SU-DHL-6 (cell line): Measurements from ENCODE around the gene MYBPC3.

Experiments used
- H2AFZ ChIP-seq: fragments of 200-600 bp; sonication (generic); 2 replicates; pipeline ENCODE4 v1.6.1; 2014; ENCODE audit warnings: low read depth, mild to moderate bottlenecking, moderate library complexity, mixed read lengths, antibody characterized with exemption, low read length; ENCODE audit not compliant: severe bottlenecking
- H3F3A ChIP-seq: fragments of 200-600 bp; shearing (Covaris generic); 2 replicates; pipeline ENCODE4 v1.6.0; 2016; ENCODE audit warnings: antibody characterized with exemption, mild to moderate bottlenecking; ENCODE audit not compliant: insufficient read depth
- H3K27ac ChIP-seq: fragments of 200-600 bp; sonication (generic); 2 replicates; pipeline ENCODE4 v1.5.1; 2016; ENCODE audit warnings: low read depth, mild to moderate bottlenecking, low read length, moderate library complexity, mixed read lengths
- H3K27me3 ChIP-seq: fragments of 200-600 bp; sonication (generic), shearing (Covaris generic); 2 replicates; pipeline ENCODE4 v1.6.0; 2014; ENCODE audit warnings: mild to moderate bottlenecking, low read length
- H3K36me3 ChIP-seq: fragments of 200-600 bp; sonication (generic); 2 replicates; pipeline ENCODE4 v1.6.1; 2014; ENCODE audit warnings: mild to moderate bottlenecking, low read length, mixed read lengths
- H3K4me2 ChIP-seq: fragments of 300-600, 200-600 bp; shearing (Covaris generic), sonication (generic); 2 replicates; pipeline ENCODE4 v1.6.0; 2014; ENCODE audit warnings: low read length, low read depth, mild to moderate bottlenecking; ENCODE audit not compliant: poor library complexity, severe bottlenecking
- H3K4me3 ChIP-seq: fragments of 200-600 bp; sonication (generic); 2 replicates; pipeline ENCODE4 v1.5.1; 2014; ENCODE audit warnings: antibody characterized with exemption, low read length, mild to moderate bottlenecking, mixed read lengths; ENCODE audit not compliant: insufficient read depth, poor library complexity, severe bottlenecking
- H3K79me2 ChIP-seq: fragments of 200-600 bp; sonication (generic); 2 replicates; pipeline ENCODE4 v1.6.1; 2014; ENCODE audit warnings: mild to moderate bottlenecking, low read length, moderate library complexity; ENCODE audit not compliant: insufficient read depth
- H3K9ac ChIP-seq: fragments of 200-600 bp; sonication (generic); 2 replicates; pipeline ENCODE4 v1.7.0; 2014; ENCODE audit warnings: mild to moderate bottlenecking, low read length
- H3K9me2 ChIP-seq: fragments of 200-600 bp; sonication (generic); replicated peaks from 2 replicates; pipeline ENCODE4 v1.6.1; 2014; ENCODE audit warnings: low read length; ENCODE audit not compliant: insufficient read depth
- H3K9me3 ChIP-seq: fragments of 200-600 bp; sonication (generic); 2 replicates; pipeline ENCODE4 v1.6.1; 2014; ENCODE audit warnings: low read length, mixed read lengths; ENCODE audit not compliant: insufficient read depth
- H4K20me1 ChIP-seq: fragments of 200-600 bp; sonication (generic); 2 replicates; pipeline ENCODE4 v1.6.1; 2014; ENCODE audit warnings: low read depth, mild to moderate bottlenecking, antibody characterized with exemption, low read length, moderate library complexity, mixed read lengths
- CTCF ChIP-seq: fragments of 200-600 bp; sonication (generic); IDR thresholded peaks from one replicate; pipeline ENCODE4 v1.5.1; 2017; ENCODE audit warnings: antibody characterized with exemption, mild to moderate bottlenecking, low read length, moderate library complexity; ENCODE audit not compliant: insufficient read depth, poor library complexity, severe bottlenecking
- EZH2phosphoT487 ChIP-seq: fragments of 200-600 bp; sonication (generic), shearing (Covaris generic); conservative IDR thresholded peaks from 2 replicates; pipeline ENCODE4 v1.6.1; 2018; ENCODE audit warnings: mild to moderate bottlenecking, antibody characterized with exemption, low read length, moderate library complexity, mixed read lengths

Gene MYBPC3

GRCh38 chr11:47369676-47370075 is 17.2 kb upstream of the MYBPC3 start:
- H3K36me3 ChIP-seq = no peaks in the 10 kb centered on the region
- H4K20me1 ChIP-seq = no peaks in the 10 kb centered on the region
- no peaks in the 10 kb centered on the region for H3K27me3 ChIP-seq
- no peaks in the 10 kb centered on the region for H3K9me2 ChIP-seq
- no peak overlapping the region for H3K4me2 ChIP-seq
- TF ChIP-seq EZH2phosphoT487 (no peak), CTCF (no peak)
- H3K9ac ChIP-seq = no peak overlapping the region
- H2AFZ ChIP-seq = no peak overlapping the region
- no peaks in the 10 kb centered on the region for H3F3A ChIP-seq
- H3K79me2 ChIP-seq = peaks cover 52% of the 10 kb centered on the region
- H3K4me3 ChIP-seq = no peak overlapping the region
- H3K27ac ChIP-seq = no peak overlapping the region; the same call in 1 of the 2 replicates
- no peaks in the 10 kb centered on the region for H3K9me3 ChIP-seq

GRCh38 chr11:47366020-47366490 is 13.6 kb upstream of the MYBPC3 start:
- TF ChIP-seq CTCF = no peak
- TF ChIP-seq EZH2phosphoT487 = no peak
- Histone ChIP-seq H3K9ac (no peak overlapping the region), H2AFZ (no peak overlapping the region), H3K27me3 (no peaks in the 10 kb centered on the region), H3K79me2 (peaks cover 44% of the 10 kb centered on the region), H3K36me3 (no peaks in the 10 kb centered on the region), H3K4me2 (no peak overlapping the region), H3F3A (no peaks in the 10 kb centered on the region), H3K9me2 (no peaks in the 10 kb centered on the region), H3K4me3 (no peak overlapping the region), H3K9me3 (no peaks in the 10 kb centered on the region), H4K20me1 (no peaks in the 10 kb centered on the region), H3K27ac (no peak overlapping the region)

GRCh38 chr11:47361419-47361818 is 8.9 kb upstream of the MYBPC3 start:
- Histone ChIP-seq H3K27me3 (no peaks in the 10 kb centered on the region), H3K27ac (no peak overlapping the region), H2AFZ (no peak overlapping the region), H3K9me3 (no peaks in the 10 kb centered on the region), H3F3A (no peaks in the 10 kb centered on the region), H3K9me2 (no peaks in the 10 kb centered on the region), H3K79me2 (peaks cover 21% of the 10 kb centered on the region), H4K20me1 (no peaks in the 10 kb centered on the region), H3K36me3 (no peaks in the 10 kb centered on the region), H3K9ac (no peak overlapping the region), H3K4me3 (no peak overlapping the region), H3K4me2 (no peak overlapping the region)
- TF ChIP-seq CTCF (no peak), EZH2phosphoT487 (no peak)

- H3K27me3 ChIP-seq = no peaks in the 10 kb centered on the region
- no peak overlapping the region for H2AFZ ChIP-seq
- no peak overlapping the region for H3K4me3 ChIP-seq
- no peaks in the 10 kb centered on the region for H3K9me2 ChIP-seq
- peaks cover 11% of the 10 kb centered on the region; the same call in 1 of the 2 replicates for H3K79me2 ChIP-seq
- no peak overlapping the region for H3K27ac ChIP-seq
- no peak overlapping the region for H3K9ac ChIP-seq
- no peaks in the 10 kb centered on the region for H4K20me1 ChIP-seq
- no peaks in the 10 kb centered on the region for H3K36me3 ChIP-seq
- H3K4me2 ChIP-seq = no peak overlapping the region
- H3K9me3 ChIP-seq = no peaks in the 10 kb centered on the region
- TF ChIP-seq CTCF = no peak
- TF ChIP-seq EZH2phosphoT487 = no peak
- no peaks in the 10 kb centered on the region for H3F3A ChIP-seq
Measured at GRCh38 chr11:47360341-47360740, 7.8 kb upstream of the MYBPC3 start.
